Cortex of kidney (tissue), 1 donor: Measurements from ENCODE around the gene TSPAN13.
"Not testable (repeated sequence)": the region's sequence is repeated elsewhere in the genome, so short reads cannot be mapped to it uniquely, and the experiment has no call there.

Experiments used
- DNase-seq: peaks from one replicate; lab custom pipeline; 2025; lab: John Stamatoyannopoulos, UW

The TSPAN13 gene

GRCh38 chr7:16740996-16741395, 12.6 kb upstream of the TSPAN13 start:
- no peak for DNase-seq

- DNase-seq, result no peak
Observed at GRCh38 chr7:16741676-16742075, 11.9 kb upstream of the TSPAN13 start.

- DNase-seq, result no peak
Observed at GRCh38 chr7:16742547-16742946, 11.0 kb upstream of the TSPAN13 start.

GRCh38 chr7:16743236-16743635, 10.3 kb upstream of the TSPAN13 start:
- no peak for DNase-seq

- no peak for DNase-seq
Observed at GRCh38 chr7:16744518-16745250, 8.9 kb upstream of the TSPAN13 start.

GRCh38 chr7:16745645-16746044, 7.9 kb upstream of the TSPAN13 start:
- no peak for DNase-seq

GRCh38 chr7:16747102-16747501, 6.5 kb upstream of the TSPAN13 start:
- no peak for DNase-seq

GRCh38 chr7:16753932-16754855, 639 bp downstream of the TSPAN13 start:
- no peak for DNase-seq

- no peak for DNase-seq
Observed at GRCh38 chr7:16754856-16755317, 1.3 kb downstream of the TSPAN13 start.

GRCh38 chr7:16755397-16755796, 1.8 kb downstream of the TSPAN13 start:
- DNase-seq, result no peak

GRCh38 chr7:16758036-16758435, 4.5 kb downstream of the TSPAN13 start:
- DNase-seq, result no peak

- DNase-seq, result no peak
Observed at GRCh38 chr7:16758631-16759611, 5.4 kb downstream of the TSPAN13 start.

GRCh38 chr7:16759840-16760239, 6.3 kb downstream of the TSPAN13 start:
- no peak for DNase-seq

GRCh38 chr7:16762177-16762576, 8.6 kb downstream of the TSPAN13 start:
- no peak for DNase-seq

GRCh38 chr7:16764942-16765341, 11.4 kb downstream of the TSPAN13 start:
- no peak for DNase-seq

GRCh38 chr7:16765436-16765859, 11.9 kb downstream of the TSPAN13 start:
- DNase-seq, result no peak

- not testable (repeated sequence) for DNase-seq
Observed at GRCh38 chr7:16769994-16770393, 16.4 kb downstream of the TSPAN13 start.

- DNase-seq, result no peak
Observed at GRCh38 chr7:16770657-16771329, 17.2 kb downstream of the TSPAN13 start.

- no peak for DNase-seq
Observed at GRCh38 chr7:16773326-16773725, 19.8 kb downstream of the TSPAN13 start.

- DNase-seq, result no peak
Observed at GRCh38 chr7:16773884-16774283, 20.3 kb downstream of the TSPAN13 start.

- DNase-seq, result no peak
Observed at GRCh38 chr7:16774294-16774693, 20.7 kb downstream of the TSPAN13 start.
